ENCODE measurements around the gene ALOX15B. TPM values are rescaled to one million over a fixed set of nuclear protein-coding genes. Genes with fewer than 3 reads are reported as not detected.

The ALOX15B gene
- total RNA-seq, 1 donor: under 0.01 TPM

DNA sequence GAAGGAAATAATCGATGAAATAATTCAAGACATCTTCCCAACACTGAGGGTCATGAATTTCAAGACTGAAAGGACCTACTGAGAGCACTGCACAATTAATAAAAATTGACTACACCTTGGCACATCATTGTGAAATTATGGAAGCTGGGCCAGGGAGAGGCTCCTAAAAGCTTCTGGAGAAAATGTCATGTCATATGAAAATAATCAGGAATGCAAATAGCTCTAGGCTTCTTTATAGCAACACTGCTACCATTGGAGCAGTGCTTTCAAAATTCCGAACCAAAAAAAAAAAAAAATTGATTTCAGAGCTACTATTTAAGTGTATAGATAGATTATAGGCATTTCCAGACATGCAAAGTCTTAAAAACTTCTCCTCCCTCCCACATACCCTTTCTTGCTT lies 6.4 kb upstream of the ALOX15B start:
- Histone ChIP-seq H4K20me1 (ENCODE audit: insufficient read depth, low read length) (no peaks in the 10 kb centered on the region), H3K27ac (ENCODE audit: low read depth, low read length) (no peak overlapping the region), H2AFZ (ENCODE audit: low read length) (no peak overlapping the region), H3K9me3 (ENCODE audit: low read depth, low read length) (no peaks in the 10 kb centered on the region), H3K79me2 (ENCODE audit: insufficient read depth, low read length) (no peaks in the 10 kb centered on the region), H3K4me3 (ENCODE audit: insufficient read depth, low read length) (no peak overlapping the region), H3K36me3 (ENCODE audit: insufficient read depth, low read length) (no peaks in the 10 kb centered on the region), H3K27me3 (ENCODE audit: insufficient read depth, low read length) (peaks cover 9% of the 10 kb centered on the region), H3K4me2 (ENCODE audit: insufficient read depth, low read length) (no peak overlapping the region), H3K4me1 (ENCODE audit: insufficient read depth, low read length) (no peaks in the 10 kb centered on the region)
- TF ChIP-seq, protein P1, sequence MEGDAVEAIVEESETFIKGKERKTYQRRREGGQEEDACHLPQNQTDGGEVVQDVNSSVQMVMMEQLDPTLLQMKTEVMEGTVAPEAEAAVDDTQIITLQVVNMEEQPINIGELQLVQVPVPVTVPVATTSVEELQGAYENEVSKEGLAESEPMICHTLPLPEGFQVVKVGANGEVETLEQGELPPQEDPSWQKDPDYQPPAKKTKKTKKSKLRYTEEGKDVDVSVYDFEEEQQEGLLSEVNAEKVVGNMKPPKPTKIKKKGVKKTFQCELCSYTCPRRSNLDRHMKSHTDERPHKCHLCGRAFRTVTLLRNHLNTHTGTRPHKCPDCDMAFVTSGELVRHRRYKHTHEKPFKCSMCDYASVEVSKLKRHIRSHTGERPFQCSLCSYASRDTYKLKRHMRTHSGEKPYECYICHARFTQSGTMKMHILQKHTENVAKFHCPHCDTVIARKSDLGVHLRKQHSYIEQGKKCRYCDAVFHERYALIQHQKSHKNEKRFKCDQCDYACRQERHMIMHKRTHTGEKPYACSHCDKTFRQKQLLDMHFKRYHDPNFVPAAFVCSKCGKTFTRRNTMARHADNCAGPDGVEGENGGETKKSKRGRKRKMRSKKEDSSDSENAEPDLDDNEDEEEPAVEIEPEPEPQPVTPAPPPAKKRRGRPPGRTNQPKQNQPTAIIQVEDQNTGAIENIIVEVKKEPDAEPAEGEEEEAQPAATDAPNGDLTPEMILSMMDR (IDR thresholded peaks at IDR 0.05; ENCODE audit: extremely low read depth, low read depth, low read length): no peak
- no peak for DNase-seq (ENCODE audit: insufficient read length, low spot score, missing footprints)

DNA sequence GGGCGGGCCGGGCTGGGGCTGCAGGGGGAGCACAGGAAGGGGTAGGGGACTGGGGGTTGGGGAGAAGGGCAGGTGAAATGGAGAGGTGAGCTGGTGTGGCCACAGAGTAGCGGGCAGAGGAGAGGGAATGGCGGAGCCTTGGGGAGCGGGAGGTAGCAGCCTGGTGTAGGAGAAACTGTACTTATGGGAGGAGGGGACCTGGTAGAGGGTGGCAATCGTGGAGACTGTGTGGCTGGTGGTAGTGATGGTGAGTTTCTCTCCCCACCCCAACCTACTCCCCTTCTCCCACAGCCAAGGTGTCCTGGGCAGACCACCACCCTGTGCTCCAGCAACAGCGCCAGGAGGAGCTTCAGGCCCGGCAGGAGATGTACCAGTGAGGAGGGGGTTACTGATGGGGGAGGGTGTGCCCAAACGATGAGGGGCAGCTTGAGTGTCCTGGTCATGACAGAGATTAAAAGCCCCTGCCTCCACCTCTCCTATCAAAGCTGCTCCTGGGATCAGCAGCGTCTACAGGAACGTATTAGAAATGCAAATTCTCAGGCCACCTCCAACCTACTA lies 831 bp downstream of the ALOX15B start:
- no peaks in the 10 kb centered on the region for H4K20me1 ChIP-seq (ENCODE audit: insufficient read depth, low read length)
- no peak overlapping the region for H3K4me2 ChIP-seq (ENCODE audit: insufficient read depth, low read length)
- no peak overlapping the region for H3K27ac ChIP-seq (ENCODE audit: low read depth, low read length)
- no peaks in the 10 kb centered on the region for H3K9me3 ChIP-seq (ENCODE audit: low read depth, low read length)
- no peaks in the 10 kb centered on the region for H3K36me3 ChIP-seq (ENCODE audit: insufficient read depth, low read length)
- no peak overlapping the region for H2AFZ ChIP-seq (ENCODE audit: low read length)
- H3K27me3 ChIP-seq (ENCODE audit: insufficient read depth, low read length): peaks cover 8% of the 10 kb centered on the region
- no peaks in the 10 kb centered on the region for H3K79me2 ChIP-seq (ENCODE audit: insufficient read depth, low read length)
- no peak overlapping the region for H3K4me3 ChIP-seq (ENCODE audit: insufficient read depth, low read length)
- H3K4me1 ChIP-seq (ENCODE audit: insufficient read depth, low read length): peaks cover 12% of the 10 kb centered on the region
- peak; percentile 38 for DNase-seq (ENCODE audit: insufficient read length, low spot score, missing footprints)
- TF ChIP-seq, protein P1 (IDR thresholded peaks at IDR 0.05; ENCODE audit: extremely low read depth, low read depth, low read length): no peak

DNA sequence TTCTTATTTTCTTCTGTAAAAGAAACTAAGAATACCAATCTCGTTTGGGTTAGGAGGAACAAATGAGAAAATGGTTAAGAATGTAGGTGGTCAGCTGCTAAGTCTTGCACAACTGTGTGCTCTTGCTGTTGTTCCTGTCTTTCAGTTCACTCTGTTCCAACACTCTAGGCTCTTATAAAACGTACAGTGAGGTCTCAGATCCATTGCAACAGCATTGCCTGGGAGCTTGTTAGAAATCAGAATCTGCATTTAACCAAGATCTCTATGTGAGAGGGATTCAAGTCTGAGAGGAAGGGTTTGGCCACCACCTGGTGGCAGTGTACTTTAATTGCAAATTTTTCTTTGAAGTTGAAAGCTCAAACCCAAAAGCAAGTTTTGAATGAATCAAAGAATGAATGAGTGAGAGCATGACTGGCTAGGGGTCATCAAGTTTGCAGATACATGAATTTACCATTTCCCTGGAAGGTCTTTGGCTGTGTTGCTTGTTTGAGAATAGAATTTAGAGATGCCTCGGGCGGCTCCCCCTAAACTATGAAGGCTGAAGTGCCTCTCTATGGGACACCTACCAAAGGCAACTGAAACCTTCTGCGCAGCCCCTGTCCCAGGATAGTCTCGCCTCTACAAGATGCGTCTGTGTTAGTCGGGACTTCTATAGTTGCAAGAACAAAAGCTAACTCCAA lies 2.5 kb downstream of the ALOX15B start:
- no peaks in the 10 kb centered on the region for H3K79me2 ChIP-seq (ENCODE audit: insufficient read depth, low read length)
- no peaks in the 10 kb centered on the region for H3K36me3 ChIP-seq (ENCODE audit: insufficient read depth, low read length)
- H3K4me3 ChIP-seq (ENCODE audit: insufficient read depth, low read length): no peak overlapping the region
- H3K4me1 ChIP-seq (ENCODE audit: insufficient read depth, low read length): peaks cover 12% of the 10 kb centered on the region
- peak overlapping the region; percentile 40 for H3K27ac ChIP-seq (ENCODE audit: low read depth, low read length)
- H3K27me3 ChIP-seq (ENCODE audit: insufficient read depth, low read length): peaks cover 7% of the 10 kb centered on the region
- H3K4me2 ChIP-seq (ENCODE audit: insufficient read depth, low read length): peak overlapping the region; percentile 30
- no peak overlapping the region for H2AFZ ChIP-seq (ENCODE audit: low read length)
- H3K9me3 ChIP-seq (ENCODE audit: low read depth, low read length): no peaks in the 10 kb centered on the region
- TF ChIP-seq, protein P1 (IDR thresholded peaks at IDR 0.05; ENCODE audit: extremely low read depth, low read depth, low read length): peak; percentile 73
- DNase-seq (ENCODE audit: insufficient read length, low spot score, missing footprints): peak; percentile 93
- H4K20me1 ChIP-seq (ENCODE audit: insufficient read depth, low read length): no peaks in the 10 kb centered on the region

DNA sequence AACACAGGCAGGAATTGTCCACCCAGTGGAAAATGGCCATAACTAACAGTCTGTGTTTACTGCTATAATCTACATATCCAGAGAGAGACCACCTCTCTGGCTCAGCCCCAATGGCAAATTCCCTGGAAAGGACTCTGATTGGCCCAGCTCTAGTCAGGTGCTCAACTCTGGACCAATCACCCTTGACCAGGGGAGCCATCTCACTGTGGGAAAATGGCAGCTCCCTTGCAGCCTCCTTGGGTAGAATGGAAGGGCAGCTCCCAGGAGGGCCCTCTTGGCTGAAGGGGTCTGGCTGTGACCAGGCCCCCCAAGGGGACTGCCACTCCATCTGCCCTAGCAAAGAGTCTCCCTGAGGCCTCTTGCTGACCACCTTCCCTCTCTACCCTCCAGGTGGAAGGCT lies 3.1 kb downstream of the ALOX15B start:
- TF ChIP-seq, protein P1 (IDR thresholded peaks at IDR 0.05; ENCODE audit: extremely low read depth, low read depth, low read length): no peak
- H3K79me2 ChIP-seq (ENCODE audit: insufficient read depth, low read length): no peaks in the 10 kb centered on the region
- no peaks in the 10 kb centered on the region for H3K9me3 ChIP-seq (ENCODE audit: low read depth, low read length)
- DNase-seq (ENCODE audit: insufficient read length, low spot score, missing footprints): no peak
- no peak overlapping the region for H3K4me3 ChIP-seq (ENCODE audit: insufficient read depth, low read length)
- no peaks in the 10 kb centered on the region for H4K20me1 ChIP-seq (ENCODE audit: insufficient read depth, low read length)
- H2AFZ ChIP-seq (ENCODE audit: low read length): no peak overlapping the region
- H3K4me1 ChIP-seq (ENCODE audit: insufficient read depth, low read length): peaks cover 12% of the 10 kb centered on the region
- H3K36me3 ChIP-seq (ENCODE audit: insufficient read depth, low read length): no peaks in the 10 kb centered on the region
- H3K27ac ChIP-seq (ENCODE audit: low read depth, low read length): no peak overlapping the region
- no peak overlapping the region for H3K4me2 ChIP-seq (ENCODE audit: insufficient read depth, low read length)
- H3K27me3 ChIP-seq (ENCODE audit: insufficient read depth, low read length): peaks cover 13% of the 10 kb centered on the region

Measured in osteoblast (primary cell).